Measurements from ENCODE around the gene MSI1. TPM values are rescaled to one million over a fixed set of nuclear protein-coding genes. Genes with fewer than 3 reads are reported as not detected.
A peak's percentile ranks its signal among the peaks of the same experiment; 100 is the strongest.

Gene MSI1
- total RNA-seq (ENCODE audit: low replicate concordance), result not detected in 2 replicates

GRCh38 chr12:120368789-120369602 lies at the start of gene MSI1:
MSI1 (minus strand) TSS chr12:120369164; CDS start chr12:120369091, 73 bp downstream.
- no peak within 1 kb of the TSS for H3K4me3 ChIP-seq (ENCODE audit: low read depth, low read length)
- TF ChIP-seq CTCF (IDR thresholded peaks at IDR 0.05; ENCODE audit: insufficient read depth, low read length), result no peak
- DNase-seq (ENCODE audit: low read depth), result no peak

- no peak for TF ChIP-seq CTCF (IDR thresholded peaks at IDR 0.05; ENCODE audit: insufficient read depth, low read length)
- DNase-seq (ENCODE audit: low read depth), result no peak
- H3K4me3 ChIP-seq (ENCODE audit: low read depth, low read length), result no peak overlapping the region
Measured at GRCh38 chr12:120417917-120418580, 49.1 kb upstream of the MSI1 start.

- no peak overlapping the region for H3K4me3 ChIP-seq (ENCODE audit: low read depth, low read length)
- DNase-seq (ENCODE audit: low read depth), result no peak
- TF ChIP-seq CTCF (IDR thresholded peaks at IDR 0.05; ENCODE audit: insufficient read depth, low read length), result no peak
Measured at GRCh38 chr12:120416490-120417216, 47.7 kb upstream of the MSI1 start.

GRCh38 chr12:120413901-120414695 lies 45.1 kb upstream of the MSI1 start:
- no peak for TF ChIP-seq CTCF (IDR thresholded peaks at IDR 0.05; ENCODE audit: insufficient read depth, low read length)
- H3K4me3 ChIP-seq (ENCODE audit: low read depth, low read length), result no peak overlapping the region
- DNase-seq (ENCODE audit: low read depth), result no peak

- H3K4me3 ChIP-seq (ENCODE audit: low read depth, low read length), result no peak overlapping the region
- peak; percentile 10 for DNase-seq (ENCODE audit: low read depth)
- no peak for TF ChIP-seq CTCF (IDR thresholded peaks at IDR 0.05; ENCODE audit: insufficient read depth, low read length)
Measured at GRCh38 chr12:120412421-120412820, 43.5 kb upstream of the MSI1 start.

- TF ChIP-seq CTCF (IDR thresholded peaks at IDR 0.05; ENCODE audit: insufficient read depth, low read length), result no peak
- DNase-seq (ENCODE audit: low read depth), result no peak
- no peak overlapping the region for H3K4me3 ChIP-seq (ENCODE audit: low read depth, low read length)
Measured at GRCh38 chr12:120408771-120409170, 39.8 kb upstream of the MSI1 start.

Data from fibroblast of the aortic adventitia (primary cell).